NB4 (cell line): ENCODE measurements around the gene ZNF207.
"Not testable (repeated sequence)": the region's sequence is repeated elsewhere in the genome, so short reads cannot be mapped to it uniquely, and the experiment has no call there.

Experiments used
- DNase-seq: peaks from one replicate; pipeline ENCODE4 v3.0.0; 2010; ENCODE audit warnings: low read depth
- H3K4me3 ChIP-seq: one replicate; pipeline ENCODE4 v1.5.1; 2011; ENCODE audit warnings: mild to moderate bottlenecking, low read depth, low read length, moderate library complexity
- MYC ChIP-seq: IDR thresholded peaks from 2 replicates; pipeline ENCODE4 v1.6.1; 2011; ENCODE audit warnings: low read depth, low read length
- POLR2A ChIP-seq: IDR thresholded peaks from 2 replicates; pipeline ENCODE4 v1.6.1; 2011; ENCODE audit warnings: mild to moderate bottlenecking; ENCODE audit not compliant: insufficient read length; ENCODE audit errors: extremely low read depth
- TF ChIP-seq, protein P1 (sequence below): IDR thresholded peaks from one replicate; pipeline ENCODE4 v1.5.1; 2012; ENCODE audit warnings: low read depth, low read length
- TF ChIP-seq, protein P2 (sequence below): IDR thresholded peaks from 2 replicates; pipeline ENCODE4 v1.6.1; 2011; ENCODE audit warnings: low read depth, low read length

The ZNF207 gene

DNA sequence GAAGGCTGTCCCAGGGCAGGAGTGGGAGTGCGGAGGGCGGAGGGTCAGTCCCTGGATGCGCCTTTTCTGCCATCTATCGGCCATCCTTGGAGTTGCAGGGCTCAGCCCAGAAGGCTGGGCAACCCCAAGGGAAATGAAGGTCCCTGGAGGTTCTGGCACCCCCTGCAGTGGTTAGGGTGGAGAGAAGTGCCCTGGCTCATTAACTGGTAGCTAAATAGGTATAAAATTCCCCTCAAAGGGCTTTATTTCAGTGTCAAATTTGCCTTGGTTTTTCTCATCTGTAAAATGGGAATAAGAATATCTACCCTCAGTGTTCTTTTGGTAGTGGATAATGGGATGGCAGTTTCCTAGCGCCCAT lies 30.4 kb upstream of the ZNF207 start:
- TF ChIP-seq, protein P1, sequence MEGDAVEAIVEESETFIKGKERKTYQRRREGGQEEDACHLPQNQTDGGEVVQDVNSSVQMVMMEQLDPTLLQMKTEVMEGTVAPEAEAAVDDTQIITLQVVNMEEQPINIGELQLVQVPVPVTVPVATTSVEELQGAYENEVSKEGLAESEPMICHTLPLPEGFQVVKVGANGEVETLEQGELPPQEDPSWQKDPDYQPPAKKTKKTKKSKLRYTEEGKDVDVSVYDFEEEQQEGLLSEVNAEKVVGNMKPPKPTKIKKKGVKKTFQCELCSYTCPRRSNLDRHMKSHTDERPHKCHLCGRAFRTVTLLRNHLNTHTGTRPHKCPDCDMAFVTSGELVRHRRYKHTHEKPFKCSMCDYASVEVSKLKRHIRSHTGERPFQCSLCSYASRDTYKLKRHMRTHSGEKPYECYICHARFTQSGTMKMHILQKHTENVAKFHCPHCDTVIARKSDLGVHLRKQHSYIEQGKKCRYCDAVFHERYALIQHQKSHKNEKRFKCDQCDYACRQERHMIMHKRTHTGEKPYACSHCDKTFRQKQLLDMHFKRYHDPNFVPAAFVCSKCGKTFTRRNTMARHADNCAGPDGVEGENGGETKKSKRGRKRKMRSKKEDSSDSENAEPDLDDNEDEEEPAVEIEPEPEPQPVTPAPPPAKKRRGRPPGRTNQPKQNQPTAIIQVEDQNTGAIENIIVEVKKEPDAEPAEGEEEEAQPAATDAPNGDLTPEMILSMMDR, result peak; percentile 99
- TF ChIP-seq, protein P2, sequence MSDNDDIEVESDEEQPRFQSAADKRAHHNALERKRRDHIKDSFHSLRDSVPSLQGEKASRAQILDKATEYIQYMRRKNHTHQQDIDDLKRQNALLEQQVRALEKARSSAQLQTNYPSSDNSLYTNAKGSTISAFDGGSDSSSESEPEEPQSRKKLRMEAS, result no peak
- peak; percentile 83 for DNase-seq

GRCh38 chr17:32320080-32320479 lies 29.9 kb upstream of the ZNF207 start:
- DNase-seq, H3K4me3 ChIP-seq: not testable (repeated sequence)

More for the DNA sequence above, 30.4 kb upstream of the ZNF207 start:
- H3K4me3 ChIP-seq, result no peak overlapping the region

- no peak for DNase-seq
- TF ChIP-seq POLR2A (no peak), MYC (no peak)
- TF ChIP-seq, protein P2, result no peak
- TF ChIP-seq, protein P1, result no peak
- H3K4me3 ChIP-seq, result no peak overlapping the region
These were observed 29.1 kb upstream of the ZNF207 start for GRCh38 chr17:32320847-32321246.

DNA sequence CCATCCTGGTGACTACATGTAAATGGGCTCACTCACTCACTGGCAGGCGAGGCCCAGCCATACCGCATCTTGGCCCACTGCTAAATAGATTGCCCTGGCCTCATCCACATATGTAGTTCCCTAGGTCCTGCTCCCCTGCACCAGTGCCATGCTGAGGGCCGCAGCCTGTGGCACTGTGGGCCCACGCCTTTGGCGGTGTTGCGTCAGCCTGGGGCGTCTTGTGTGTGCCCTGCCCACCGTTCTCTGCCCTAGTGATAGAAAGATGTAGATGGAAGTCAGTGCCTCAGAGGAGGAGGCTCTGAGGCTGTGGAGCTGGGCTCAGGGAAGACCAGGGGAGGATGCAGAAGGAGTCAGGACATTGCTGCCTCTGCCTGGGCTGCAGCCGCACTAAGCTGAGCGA lies 26.9 kb upstream of the ZNF207 start:
- TF ChIP-seq, protein P1, result no peak
- no peak for TF ChIP-seq POLR2A
- no peak for TF ChIP-seq MYC
- TF ChIP-seq, protein P2, result no peak
- H3K4me3 ChIP-seq, result no peak overlapping the region
- DNase-seq, result no peak

GRCh38 chr17:32323811-32324491 lies 26.0 kb upstream of the ZNF207 start:
- no peak for DNase-seq
- TF ChIP-seq POLR2A, result no peak
- TF ChIP-seq, protein P2, result no peak
- TF ChIP-seq MYC, result no peak
- TF ChIP-seq, protein P1, result no peak
- H3K4me3 ChIP-seq, result no peak overlapping the region

DNA sequence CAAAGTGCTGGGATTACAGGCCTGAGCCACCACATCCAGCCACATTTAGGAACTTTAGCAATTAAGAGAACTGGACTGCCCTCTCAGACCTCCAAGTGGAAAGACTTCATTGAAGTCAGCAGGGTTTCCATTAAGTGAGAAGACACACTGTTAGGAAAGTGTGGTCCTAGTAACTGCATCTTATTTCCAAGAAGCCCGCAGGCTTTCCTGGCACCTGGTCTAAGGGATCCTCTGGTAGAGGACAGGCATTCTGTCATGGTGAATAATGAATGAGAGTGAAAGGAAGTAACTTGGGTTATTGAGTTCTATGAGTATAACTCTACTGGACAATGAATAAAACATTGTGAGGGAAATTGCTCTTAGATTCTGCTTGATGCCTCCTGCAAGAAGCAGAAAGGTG lies 22.0 kb upstream of the ZNF207 start:
- no peak for DNase-seq
- H3K4me3 ChIP-seq, result no peak overlapping the region
- TF ChIP-seq, protein P2, result no peak
- TF ChIP-seq, protein P1, result no peak
- no peak for TF ChIP-seq MYC
- TF ChIP-seq POLR2A, result no peak
